HepG2 (cell line): Measurements from ENCODE around the gene COL27A1. TPM values are rescaled to one million over a fixed set of nuclear protein-coding genes. Genes with fewer than 3 reads are reported as not detected.

Experiments used
- ATAC-seq: fragments of 200-7000 bp; cut with Tn5 transposase; 3 replicates; pipeline ENCODE4 v1.9.1; 2020; ENCODE audit warnings: mild to moderate bottlenecking, moderate library complexity
- BruUV-seq: library from RNA; stranded (reverse); fragments of 400-500 nt; replicated peaks from 2 replicates; lab custom pipeline; 2021; lab: Mats Ljungman, UMichigan
- CTCF ChIA-PET: fragments of 300-600 bp; formaldehyde crosslinking; extraction: SDS; loops from one replicate; lab custom pipeline; 2021; ENCODE audit warnings: low total read pairs, inconsistent platforms, low intra/inter-chr PET ratio; lab: Yijun Ruan, JAX
- POLR2A ChIA-PET: fragments of 350-600 bp; sonication (Branson Sonifier 250); formaldehyde crosslinking; loops from one replicate; lab custom pipeline; 2020; ENCODE audit warnings: antibody characterized with exemption, inconsistent platforms; lab: Yijun Ruan, JAX
- DNase-seq: peaks from one replicate; pipeline ENCODE4 v3.0.0-alpha.2; 2015; ENCODE audit warnings: low spot score
- FAIRE-seq: peaks from 3 replicates; lab custom pipeline; 2011; peaks lifted over from hg19 to GRCh38; lab: Jason Lieb, UNC
- H2AFZ ChIP-seq: one replicate; pipeline ENCODE4 v1.6.1; 2011; ENCODE audit warnings: low read length, inconsistent platforms
- H3K27ac ChIP-seq: fragments of 300-600 bp; 3 replicates; pipeline ENCODE4 v1.8.0; 2011; ENCODE audit warnings: mixed run types, mild to moderate bottlenecking, mixed read lengths, low read length, inconsistent platforms; ENCODE audit not compliant: insufficient read depth; ENCODE audit errors: extremely low read length
- H3K27me3 ChIP-seq, 2 experiments: fragments of 200-600 bp in 1 of 2; 2 replicates in 1 of 2; 3 replicates in 1 of 2; pipeline versions ENCODE4 v1.6.0 to v1.8.0; 2011; ENCODE audit warnings: low read length in 2 of 2, mild to moderate bottlenecking in 2 of 2, moderate library complexity in 2 of 2, inconsistent platforms in 1 of 2; ENCODE audit not compliant: insufficient read depth in 2 of 2, control insufficient read depth in 1 of 2
- H3K36me3 ChIP-seq, 2 experiments: fragments of 200-600 bp in 1 of 2; replicated peaks in 1 of 2; 2 replicates in 1 of 2; 3 replicates in 1 of 2; pipeline versions ENCODE4 v1.5.1 to v1.8.0; 2011; ENCODE audit warnings: low read length in 2 of 2, inconsistent platforms in 1 of 2; ENCODE audit not compliant: insufficient read depth in 2 of 2, control insufficient read depth in 1 of 2
- H3K4me1 ChIP-seq: 2 replicates; pipeline ENCODE4 v1.5.1; 2012; ENCODE audit warnings: low read length, inconsistent platforms; ENCODE audit not compliant: insufficient read depth
- H3K4me2 ChIP-seq: 2 replicates; pipeline ENCODE4 v1.6.0; 2011; ENCODE audit warnings: low read depth, low read length, inconsistent platforms
- H3K4me3 ChIP-seq, 3 experiments: fragments of 200-600 bp in 1 of 3; sonication (generic), shearing (Covaris generic) in 1 of 3; replicated peaks in 1 of 3; 2 replicates each; pipeline ENCODE4 v1.5.1; 2011 to 2016; ENCODE audit warnings: low read length in 3 of 3, inconsistent platforms in 2 of 3, low read depth in 2 of 3, mild to moderate bottlenecking in 2 of 3, control low read depth in 1 of 3, mixed read lengths in 1 of 3; ENCODE audit not compliant: insufficient read depth in 1 of 3
- H3K79me2 ChIP-seq: one replicate; pipeline ENCODE4 v1.6.1; 2011; ENCODE audit warnings: low read length, inconsistent platforms; ENCODE audit not compliant: insufficient read depth
- H3K9ac ChIP-seq: 2 replicates; pipeline ENCODE4 v1.6.0; 2011; ENCODE audit warnings: mild to moderate bottlenecking, low read depth, low read length, inconsistent platforms; ENCODE audit not compliant: insufficient read depth
- H3K9me3 ChIP-seq: 2 replicates; pipeline ENCODE4 v1.5.1; 2012; ENCODE audit warnings: mild to moderate bottlenecking, low read length
- H4K20me1 ChIP-seq: 2 replicates; pipeline ENCODE4 v1.6.0; 2011; ENCODE audit warnings: inconsistent platforms, mild to moderate bottlenecking, low read length, moderate library complexity; ENCODE audit not compliant: insufficient read depth
- HNF4A ChIP-seq: sonication (generic); formaldehyde crosslinking; IDR thresholded peaks from 2 replicates; pipeline ENCODE4 v1.4.0; 2020; ENCODE audit warnings: missing genetic modification reagents
- HOXA9 ChIP-seq: sonication (generic); formaldehyde crosslinking; IDR thresholded peaks from 2 replicates; pipeline ENCODE4 v1.8.1; 2022; ENCODE audit warnings: missing genetic modification reagents, mild to moderate bottlenecking, moderate library complexity, borderline replicate concordance
- LCORL ChIP-seq, 2 experiments: fragments of 450-650 bp in 1 of 2; sonication (generic) in 1 of 2; formaldehyde crosslinking in 1 of 2; IDR thresholded peaks; 2 replicates each; pipeline versions ENCODE4 v1.5.0 to v1.6.1; 2017 to 2020; ENCODE audit warnings: antibody characterized with exemption in 1 of 2, missing genetic modification reagents in 1 of 2
- TP53 ChIP-seq: sonication (generic); formaldehyde crosslinking; conservative IDR thresholded peaks from 2 replicates; pipeline ENCODE4 v1.4.0; 2020; ENCODE audit warnings: missing genetic modification reagents
- ZNF224 ChIP-seq: sonication (generic); formaldehyde crosslinking; IDR thresholded peaks from 2 replicates; pipeline ENCODE4 v1.5.0; 2020; ENCODE audit warnings: mild to moderate bottlenecking, missing genetic modification reagents
- ZNF782 ChIP-seq: sonication (generic); formaldehyde crosslinking; IDR thresholded peaks from 2 replicates; pipeline ENCODE4 v1.4.0; 2020; ENCODE audit warnings: missing genetic modification reagents, mild to moderate bottlenecking, borderline replicate concordance
- ZZZ3 ChIP-seq: sonication (generic); formaldehyde crosslinking; IDR thresholded peaks from 2 replicates; pipeline ENCODE4 v1.4.0; 2020; ENCODE audit warnings: missing genetic modification reagents, mild to moderate bottlenecking, borderline replicate concordance
- WGBS: methylation state at CpG from one replicate; pipeline ENCODE4 v1.1.6; 2017; ENCODE audit warnings: low lambda C conversion rate; 5-methylcytosine and 5-hydroxymethylcytosine counted together
- in situ Hi-C: cut with HindIII; loops from 2 replicates; pipeline ENCODE4 v1.10.0; 2017; ENCODE audit warnings: low pct_unique_long_range_greater_than_20kb; ENCODE audit not compliant: extremely low pct_ligation_motif_present
- intact Hi-C: fragments of 100-400 bp; cut with micrococcal nuclease; formaldehyde crosslinking; loops from one replicate; pipeline ENCODE4 v1.10.0; 2022; ENCODE audit not compliant: unreplicated experiment
- polyA plus RNA-seq, 8 experiments: library from polyadenylated mRNA; depleted of rRNA in 3 of 8; stranded (reverse) in 7 of 8; unstranded in 1 of 8; fragments of >200 nt; fragmentation: Illumina TruSeq in 4 of 8; extraction: Trizol in 4 of 8; gene quantifications; 2 replicates each; pipeline versions ENCODE4 v1.2.1 to v1.2.3, GENCODE V29; 2011 to 2016; ENCODE audit warnings: low read depth in 4 of 8, missing spikeins in 1 of 8, mixed read lengths in 1 of 8; ENCODE audit not compliant: insufficient read depth in 1 of 8
- total RNA-seq, 5 experiments: library from RNA; depleted of rRNA; stranded (reverse); fragments of >200 nt; fragmentation: Illumina TruSeq; extraction: Trizol; gene quantifications; 2 replicates each; pipeline ENCODE4 v1.2.3, GENCODE V29; 2016; ENCODE audit warnings: low read depth in 1 of 5

COL27A1 gene
- total and polyA plus RNA-seq, 2 of the 13 experiments (the other 11 are each of a cell fraction or from before 2014, with no cell fraction given), result 71.3 to 89.1 TPM

GRCh38 chr9:114151426-114151956, 3.8 kb upstream of the COL27A1 start:
- H3K36me3 ChIP-seq, result no peaks in the 10 kb centered on the region
- FAIRE-seq, result no peak
- intact Hi-C loops (no loop called here), in situ Hi-C loops (no loop called here)
- H3K4me1 ChIP-seq, result peaks cover 38% of the 10 kb centered on the region
- H3K27me3 ChIP-seq, result peaks cover 0 to 4% of the 10 kb centered on the region in 2 experiments; a peak in 1 of 5 replicates
- no peak for TF ChIP-seq TP53 (CRISPR knock-in tag)
- no peak for TF ChIP-seq HNF4A (CRISPR knock-in tag)
- TF ChIP-seq ZZZ3 (CRISPR knock-in tag), result no peak
- TF ChIP-seq HOXA9 (CRISPR knock-in tag), result no peak
- no peak for TF ChIP-seq ZNF224
- no peak for TF ChIP-seq ZNF782 (CRISPR knock-in tag)
- TF ChIP-seq LCORL (IDR thresholded peaks at IDR 0.05), result 0 out of 2 replicates have a peak, but pooled peaks have one; percentile 35
- no peak for TF ChIP-seq LCORL (CRISPR knock-in tag; IDR thresholded peaks at IDR 0.05)
- BruUV-seq, result no TSS peak
- no peak for DNase-seq
- 62% methylated on average over 4 of the region's 5 CpGs for WGBS
- no peak overlapping the region for H3K27ac ChIP-seq
- ChIA-PET POLR2A (interaction anchor here (1.2 to 8.4 kb wide), 4 partner anchors 9 to 43 kb away, joined by 3 to 107 read pairs (median 34); no protein-coding TSS in a partner anchor), CTCF (no interaction called here)
- peaks cover 21% of the 10 kb centered on the region for H3K79me2 ChIP-seq
- H4K20me1 ChIP-seq, result peaks cover 3% of the 10 kb centered on the region
- no peak overlapping the region for H3K9ac ChIP-seq
- no peak overlapping the region for H2AFZ ChIP-seq
- H3K9me3 ChIP-seq, result no peaks in the 10 kb centered on the region
- no peak for ATAC-seq
- H3K4me2 ChIP-seq, result no peak overlapping the region
- no peak overlapping the region for H3K4me3 ChIP-seq
